Keratinocyte (primary cell): ENCODE measurements around the gene MNAT1. TPM values are rescaled to one million over a fixed set of nuclear protein-coding genes. Genes with fewer than 3 reads are reported as not detected.

Experiments
- DNase-seq: peaks from one replicate; pipeline ENCODE4 v3.0.0-alpha.2; 2011; ENCODE audit warnings: low read depth, missing footprints, low spot score
- FAIRE-seq: peaks from 2 replicates; lab custom pipeline; 2011; peaks lifted over from hg19 to GRCh38; lab: Jason Lieb, UNC
- H2AFZ ChIP-seq: 2 replicates; pipeline ENCODE4 v1.6.0; 2012; ENCODE audit warnings: low read length, control low read depth, inconsistent platforms; ENCODE audit not compliant: control insufficient read depth
- H3K27ac ChIP-seq: 2 replicates; pipeline ENCODE4 v1.5.1; 2011; ENCODE audit warnings: low read length; ENCODE audit not compliant: control insufficient read depth, insufficient read depth
- H3K27me3 ChIP-seq: 3 replicates; pipeline ENCODE4 v1.6.0; 2011; ENCODE audit warnings: low read length; ENCODE audit not compliant: control insufficient read depth, insufficient read depth; ENCODE audit errors: extremely low read depth
- H3K36me3 ChIP-seq, 2 experiments: 2 replicates in 1 of 2; 3 replicates in 1 of 2; pipeline ENCODE4 v1.5.1; 2011; ENCODE audit warnings: low read length in 2 of 2, mild to moderate bottlenecking in 1 of 2; ENCODE audit not compliant: control insufficient read depth in 2 of 2, insufficient read depth in 2 of 2; ENCODE audit errors: extremely low read depth in 1 of 2
- H3K4me1 ChIP-seq: 3 replicates; pipeline ENCODE4 v1.5.1; 2011; ENCODE audit warnings: low read length; ENCODE audit not compliant: control insufficient read depth, insufficient read depth; ENCODE audit errors: extremely low read depth
- H3K4me2 ChIP-seq: 3 replicates; pipeline ENCODE4 v1.6.0; 2011; ENCODE audit warnings: low read depth, low read length; ENCODE audit not compliant: control insufficient read depth, insufficient read depth; ENCODE audit errors: extremely low read depth
- H3K4me3 ChIP-seq, 3 experiments: fragments of 200-600 bp in 1 of 3; sonication (generic) in 1 of 3; 2 replicates in 2 of 3; 3 replicates in 1 of 3; pipeline ENCODE4 v1.5.1; 2011 to 2016; ENCODE audit warnings: low read length in 3 of 3, mild to moderate bottlenecking in 3 of 3, control low read depth in 2 of 3, inconsistent platforms in 1 of 3, low read depth in 1 of 3, mixed read lengths in 1 of 3, mixed run types in 1 of 3, moderate library complexity in 1 of 3; ENCODE audit not compliant: control insufficient read depth in 2 of 3, insufficient read depth in 2 of 3; ENCODE audit errors: extremely low read depth in 1 of 3
- H3K79me2 ChIP-seq: 2 replicates; pipeline ENCODE4 v1.6.0; 2012; ENCODE audit warnings: low read length; ENCODE audit not compliant: control insufficient read depth, insufficient read depth
- H3K9ac ChIP-seq: 3 replicates; pipeline ENCODE4 v1.6.0; 2011; ENCODE audit warnings: low read length; ENCODE audit not compliant: control insufficient read depth, insufficient read depth; ENCODE audit errors: extremely low read depth
- H3K9me1 ChIP-seq: 3 replicates; pipeline ENCODE4 v1.6.0; 2011; ENCODE audit warnings: low read length; ENCODE audit not compliant: control insufficient read depth, insufficient read depth; ENCODE audit errors: extremely low read depth
- H3K9me3 ChIP-seq: 2 replicates; pipeline ENCODE4 v1.5.1; 2012; ENCODE audit warnings: low read depth, low read length; ENCODE audit not compliant: control insufficient read depth
- H4K20me1 ChIP-seq: 3 replicates; pipeline ENCODE4 v1.6.0; 2011; ENCODE audit warnings: low read length; ENCODE audit not compliant: control insufficient read depth, insufficient read depth; ENCODE audit errors: extremely low read depth
- CTCF ChIP-seq, 3 experiments: IDR thresholded peaks in 1 of 3; conservative IDR thresholded peaks in 1 of 3; optimal IDR thresholded peaks in 1 of 3; 2 replicates in 2 of 3; 3 replicates in 1 of 3; pipeline versions ENCODE3 to v1.5.1; 2011; ENCODE audit warnings: low read length in 3 of 3, mild to moderate bottlenecking in 3 of 3, moderate library complexity in 2 of 3, control low read depth in 1 of 3, inconsistent platforms in 1 of 3; ENCODE audit not compliant: insufficient read depth in 2 of 3; ENCODE audit errors: extremely low read depth in 1 of 3
- EZH2 ChIP-seq: IDR thresholded peaks from one replicate; pipeline ENCODE4 v1.6.1; 2012; ENCODE audit warnings: inconsistent platforms, mild to moderate bottlenecking, low read length, moderate library complexity
- dilution Hi-C: fragments of 300-500 bp; cut with MboI; formaldehyde crosslinking; loops from one replicate; pipeline ENCODE4 v1.7.0; 2020; ENCODE audit warnings: low sequenced_read_pairs; ENCODE audit not compliant: extremely low pct_ligation_motif_present
- polyA plus RNA-seq, 5 experiments: library from polyadenylated mRNA; depleted of rRNA in 3 of 5; stranded (reverse) in 3 of 5; stranded (forward) in 1 of 5; unstranded in 1 of 5; fragments of >200 nt; gene quantifications; 1 replicate in 1 of 5; 2 replicates in 3 of 5; 3 replicates in 1 of 5; pipeline versions ENCODE4 v1.2.1 to v1.2.3, GENCODE V29; 2011 to 2012; ENCODE audit warnings: missing spikeins in 2 of 5, low read depth in 1 of 5, low replicate concordance in 1 of 5

Gene MNAT1
- polyA plus RNA-seq, 1 donor (not counting 4 experiments of a cell fraction or from before 2014, with no cell fraction given) = 79.5 TPM

DNA sequence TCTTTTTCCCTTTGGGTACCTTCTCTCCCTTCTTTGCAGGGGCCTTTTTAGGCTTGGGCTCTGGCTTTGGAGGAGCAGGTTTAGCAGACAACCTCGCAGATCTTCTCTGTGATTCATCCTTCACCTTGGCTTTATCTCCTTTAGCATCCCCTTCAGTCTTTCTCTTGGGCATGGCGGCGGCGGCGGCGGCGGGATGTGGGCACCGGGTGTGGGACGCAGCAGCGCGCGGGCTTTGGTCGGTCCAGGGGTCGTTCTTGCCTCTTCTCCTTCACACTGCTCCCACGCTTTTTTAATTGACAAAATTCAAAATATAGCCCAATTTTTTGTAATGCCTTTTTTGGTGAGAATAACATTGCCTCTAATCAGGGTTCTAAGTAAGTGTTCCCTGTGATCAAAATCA, 237.7 kb downstream of the MNAT1 start:
- Histone ChIP-seq H3K36me3 (peaks cover 8 to 13% of the 10 kb centered on the region in 2 experiments), H3K9me3 (no peaks in the 10 kb centered on the region), H3K27me3 (no peaks in the 10 kb centered on the region), H4K20me1 (no peaks in the 10 kb centered on the region), H2AFZ (no peak overlapping the region), H3K4me1 (peaks cover 13% of the 10 kb centered on the region), H3K9ac (no peak overlapping the region), H3K27ac (no peak overlapping the region), H3K79me2 (no peaks in the 10 kb centered on the region), H3K4me2 (no peak overlapping the region), H3K4me3 (no peak overlapping the region), H3K9me1 (no peaks in the 10 kb centered on the region)
- no peak for FAIRE-seq
- no peak for DNase-seq
- TF ChIP-seq CTCF (optimal IDR thresholded peaks at IDR 0.05 in 1 of 3, IDR thresholded peaks at IDR 0.05 in 1 of 3, conservative IDR thresholded peaks at IDR 0.05 in 1 of 3; ENCODE audit: extremely low read depth in 1 of 3, insufficient read depth in 2 of 3, low read length in 3 of 3) (no peak), EZH2 (no peak)
- dilution Hi-C loops = no loop called here

DNA sequence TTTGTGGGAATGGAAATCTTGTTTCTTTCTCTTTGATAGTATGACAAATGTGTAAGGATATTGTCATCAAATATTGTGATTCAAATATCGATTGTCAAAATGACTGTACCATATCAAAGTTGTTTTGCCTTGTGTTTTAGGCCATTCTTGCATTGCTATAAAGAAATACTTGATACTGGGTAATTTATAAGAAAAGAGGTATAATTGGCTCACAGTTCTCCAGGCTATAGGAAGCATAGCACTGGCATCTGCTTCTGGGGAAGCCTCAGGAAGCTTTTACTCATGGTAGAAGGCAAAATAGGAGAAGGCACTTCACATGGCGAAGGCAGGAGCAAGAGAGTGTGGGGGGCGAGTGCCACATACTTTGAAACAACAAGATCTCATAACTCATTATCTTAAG, 238.5 kb downstream of the MNAT1 start:
- TF ChIP-seq EZH2 (no peak), CTCF (optimal IDR thresholded peaks at IDR 0.05 in 1 of 3, IDR thresholded peaks at IDR 0.05 in 1 of 3, conservative IDR thresholded peaks at IDR 0.05 in 1 of 3; ENCODE audit: extremely low read depth in 1 of 3, insufficient read depth in 2 of 3, low read length in 3 of 3) (no peak)
- Histone ChIP-seq H3K9me3 (no peaks in the 10 kb centered on the region), H3K27ac (no peak overlapping the region), H3K36me3 (peaks cover 8 to 13% of the 10 kb centered on the region in 2 experiments), H3K27me3 (no peaks in the 10 kb centered on the region), H3K4me1 (peaks cover 10% of the 10 kb centered on the region), H3K9me1 (no peaks in the 10 kb centered on the region), H3K79me2 (peaks cover 2% of the 10 kb centered on the region), H3K9ac (no peak overlapping the region), H2AFZ (no peak overlapping the region), H3K4me2 (no peak overlapping the region), H3K4me3 (no peak overlapping the region), H4K20me1 (no peaks in the 10 kb centered on the region)
- FAIRE-seq (no peak), DNase-seq (no peak)
- dilution Hi-C loops = no loop called here
